Gastroesophageal sphincter (tissue), 4 donors: Measurements from ENCODE around the gene AACS. TPM values are rescaled to one million over a fixed set of nuclear protein-coding genes. Genes with fewer than 3 reads are reported as not detected.
"Not testable (repeated sequence)": the region's sequence is repeated elsewhere in the genome, so short reads cannot be mapped to it uniquely, and the experiment has no call there.

Experiments
- ATAC-seq: fragments of 150-250 bp; one replicate; pipeline ENCODE4 v1.9.1; 2016; ENCODE audit warnings: mild to moderate bottlenecking, moderate library complexity
- H3K27ac ChIP-seq, 4 donors: fragments of 200-600 bp; sonication (generic) in 3 of 4; 1 replicate in 3 of 4; 2 replicates in 1 of 4; pipeline ENCODE4 v1.5.1; 2016 to 2019
- H3K27me3 ChIP-seq: fragments of 200-600 bp; sonication (generic); one replicate; pipeline ENCODE4 v1.5.1; 2019
- H3K36me3 ChIP-seq, 2 donors: fragments of 200-600 bp; sonication (generic); one replicate each; pipeline ENCODE4 v1.5.1; 2019; ENCODE audit warnings: control low read depth in 1 of 2
- H3K4me1 ChIP-seq, 3 donors: fragments of 200-600 bp; sonication (generic); 1 replicate in 2 of 3; 2 replicates in 1 of 3; pipeline ENCODE4 v1.5.1; 2016 to 2019; ENCODE audit warnings: control low read depth in 2 of 3
- H3K4me3 ChIP-seq, 2 donors: fragments of 200-600 bp; sonication (generic); one replicate each; pipeline ENCODE4 v1.5.1; 2019; ENCODE audit warnings: mild to moderate bottlenecking in 1 of 2, moderate library complexity in 1 of 2
- H3K9me3 ChIP-seq, 3 donors: fragments of 200-600 bp; sonication (generic); one replicate each; pipeline ENCODE4 v1.5.1; 2017 to 2019; ENCODE audit warnings: control low read depth in 2 of 3
- EP300 ChIP-seq: sonication (generic); formaldehyde crosslinking; IDR thresholded peaks from one replicate; pipeline ENCODE4 v1.6.1; 2017; ENCODE audit warnings: antibody characterized with exemption, mild to moderate bottlenecking
- POLR2A ChIP-seq, 2 donors: fragments of 450-650 bp; IDR thresholded peaks; one replicate each; pipeline ENCODE4 v1.6.1; 2017; ENCODE audit warnings: antibody characterized with exemption in 2 of 2, mild to moderate bottlenecking in 2 of 2, moderate library complexity in 1 of 2
- POLR2AphosphoS5 ChIP-seq: sonication (generic); formaldehyde crosslinking; IDR thresholded peaks from one replicate; pipeline ENCODE4 v1.6.1; 2017; ENCODE audit warnings: antibody characterized with exemption
- WGBS, 2 donors: methylation state at CpG; one replicate each; pipeline ENCODE4 v1.1.5; 2018; ENCODE audit warnings: low coverage in 1 of 2; 5-methylcytosine and 5-hydroxymethylcytosine counted together
- total RNA-seq, 4 donors: library from RNA; depleted of rRNA; stranded (reverse); fragments of >200 nt; gene quantifications; one replicate each; pipeline ENCODE4 v1.1.0, GENCODE V29; 2016
- TF ChIP-seq, protein P1 (sequence below), 4 experiments: fragments of 200-600 bp in 2 of 4; fragments of 450-650 bp in 2 of 4; sonication (generic) in 1 of 4; IDR thresholded peaks; one replicate each; pipeline ENCODE4 v1.5.1; 2017 to 2019; ENCODE audit warnings: antibody characterized with exemption in 4 of 4, mild to moderate bottlenecking in 2 of 4, moderate library complexity in 2 of 4

AACS gene
- total RNA-seq, 4 donors from 2014 or later = 10.3 to 14.6 (median 11.8) TPM

DNA sequence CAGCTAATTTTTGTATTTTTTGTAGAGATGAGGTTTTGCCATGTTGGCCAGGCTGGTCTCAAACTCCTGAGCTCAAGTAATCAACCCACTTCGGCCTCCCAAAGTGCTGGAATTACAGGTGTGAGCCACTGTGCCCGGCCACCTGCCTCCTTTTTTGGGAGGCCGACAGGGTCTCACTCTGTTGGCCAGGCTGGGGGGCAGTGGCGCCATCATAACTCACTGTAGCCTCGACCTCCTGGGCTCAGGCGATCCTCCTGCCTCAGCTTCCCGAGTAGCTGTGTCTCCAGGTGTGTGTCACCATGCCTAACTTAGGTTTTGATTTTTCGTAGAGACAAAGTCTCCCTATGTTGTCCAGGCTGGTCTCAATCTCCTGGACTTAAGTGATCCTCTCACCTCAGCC lies 70.7 kb downstream of the AACS start:
- Histone ChIP-seq H3K27me3 (no peaks in the 10 kb centered on the region), H3K4me3 (no peak overlapping the region), H3K27ac (no peak overlapping the region), H3K9me3 (no peaks in the 10 kb centered on the region), H3K4me1 (no peaks in the 10 kb centered on the region), H3K36me3 (peaks cover 0 to 84% of the 10 kb centered on the region in 2 donors)
- 98 to 100% methylated on average over 2 to 6 of the region's 8 CpGs for WGBS, 2 donors
- TF ChIP-seq POLR2AphosphoS5 (no peak), POLR2A (IDR thresholded peaks at IDR 0.05) (no peak)
- ATAC-seq = no peak

DNA sequence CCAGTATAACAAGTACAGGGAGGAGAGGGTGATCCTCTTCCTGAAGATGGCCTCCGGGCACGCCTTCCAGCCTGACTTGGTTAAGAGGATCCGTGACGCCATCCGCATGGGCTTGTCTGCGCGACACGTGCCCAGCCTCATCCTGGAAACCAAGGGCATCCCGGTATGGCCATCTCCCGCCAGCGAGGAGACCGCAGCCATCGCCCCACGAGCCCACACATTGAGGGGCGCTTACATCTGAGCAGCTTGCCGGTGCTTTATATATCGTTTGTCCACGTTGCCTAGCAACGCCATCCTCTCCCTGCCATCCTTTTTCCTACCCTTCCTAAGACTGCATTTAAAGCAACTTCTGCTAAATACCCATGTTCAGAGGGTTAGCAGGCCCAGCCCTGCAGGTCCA lies 71.5 kb downstream of the AACS start:
- H3K27me3 ChIP-seq = no peaks in the 10 kb centered on the region
- no peak overlapping the region for H3K27ac ChIP-seq
- peaks cover 0 to 81% of the 10 kb centered on the region in 2 donors for H3K36me3 ChIP-seq
- H3K4me1 ChIP-seq = no peaks in the 10 kb centered on the region
- ATAC-seq = no peak
- H3K4me3 ChIP-seq = no peak overlapping the region
- 85% methylated on average over 14 of the region's 19 CpGs; no CpG with 5 or more reads in 1 of the 2 donors for WGBS, 2 donors
- H3K9me3 ChIP-seq = no peaks in the 10 kb centered on the region
- TF ChIP-seq POLR2A (IDR thresholded peaks at IDR 0.05) (no peak), EP300 (no peak), POLR2AphosphoS5 (no peak)
- TF ChIP-seq, protein P1, sequence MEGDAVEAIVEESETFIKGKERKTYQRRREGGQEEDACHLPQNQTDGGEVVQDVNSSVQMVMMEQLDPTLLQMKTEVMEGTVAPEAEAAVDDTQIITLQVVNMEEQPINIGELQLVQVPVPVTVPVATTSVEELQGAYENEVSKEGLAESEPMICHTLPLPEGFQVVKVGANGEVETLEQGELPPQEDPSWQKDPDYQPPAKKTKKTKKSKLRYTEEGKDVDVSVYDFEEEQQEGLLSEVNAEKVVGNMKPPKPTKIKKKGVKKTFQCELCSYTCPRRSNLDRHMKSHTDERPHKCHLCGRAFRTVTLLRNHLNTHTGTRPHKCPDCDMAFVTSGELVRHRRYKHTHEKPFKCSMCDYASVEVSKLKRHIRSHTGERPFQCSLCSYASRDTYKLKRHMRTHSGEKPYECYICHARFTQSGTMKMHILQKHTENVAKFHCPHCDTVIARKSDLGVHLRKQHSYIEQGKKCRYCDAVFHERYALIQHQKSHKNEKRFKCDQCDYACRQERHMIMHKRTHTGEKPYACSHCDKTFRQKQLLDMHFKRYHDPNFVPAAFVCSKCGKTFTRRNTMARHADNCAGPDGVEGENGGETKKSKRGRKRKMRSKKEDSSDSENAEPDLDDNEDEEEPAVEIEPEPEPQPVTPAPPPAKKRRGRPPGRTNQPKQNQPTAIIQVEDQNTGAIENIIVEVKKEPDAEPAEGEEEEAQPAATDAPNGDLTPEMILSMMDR (IDR thresholded peaks at IDR 0.05) = no peak

DNA sequence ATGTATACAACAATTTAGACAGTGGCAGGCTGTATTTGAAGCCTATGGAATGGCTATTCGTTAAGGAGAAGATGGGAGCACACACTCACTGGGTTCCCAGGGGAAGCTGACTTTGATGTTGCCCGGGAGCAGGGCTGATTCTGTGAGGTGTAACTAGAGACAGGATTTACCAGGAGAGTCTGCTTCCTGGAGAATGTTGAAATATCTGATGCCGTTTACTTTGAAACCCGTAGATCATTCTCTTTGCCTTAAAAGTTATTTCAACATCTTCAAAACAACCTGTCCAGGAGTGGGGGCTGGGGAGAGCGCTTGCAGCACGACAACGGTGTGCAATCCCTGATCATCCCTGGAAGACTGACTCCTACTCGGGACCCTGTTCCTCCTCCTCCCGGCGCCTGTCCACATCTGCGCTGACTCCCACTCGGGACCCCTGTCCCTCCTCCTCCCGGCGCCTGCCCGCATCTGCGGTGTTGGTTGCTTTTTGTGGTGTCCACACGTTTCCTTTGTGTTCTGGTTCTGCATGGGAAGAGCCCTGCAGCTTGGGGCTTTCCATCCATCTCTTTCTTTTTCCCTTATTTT lies 72.6 kb downstream of the AACS start:
- ATAC-seq = no peak
- no peak overlapping the region for H3K4me3 ChIP-seq
- H3K27ac ChIP-seq = no peak overlapping the region
- H3K9me3 ChIP-seq = no peaks in the 10 kb centered on the region
- H3K27me3 ChIP-seq = no peaks in the 10 kb centered on the region
- H3K36me3 ChIP-seq = peaks cover 0 to 80% of the 10 kb centered on the region in 2 donors
- no peaks in the 10 kb centered on the region for H3K4me1 ChIP-seq
- TF ChIP-seq, protein P1 (IDR thresholded peaks at IDR 0.05) = no peak
- no peak for TF ChIP-seq POLR2A (IDR thresholded peaks at IDR 0.05)
- no peak for TF ChIP-seq EP300
- no peak for TF ChIP-seq POLR2AphosphoS5
- WGBS, 2 donors = 56 to 84% methylated on average over 5 to 17 of the region's 17 CpGs

DNA sequence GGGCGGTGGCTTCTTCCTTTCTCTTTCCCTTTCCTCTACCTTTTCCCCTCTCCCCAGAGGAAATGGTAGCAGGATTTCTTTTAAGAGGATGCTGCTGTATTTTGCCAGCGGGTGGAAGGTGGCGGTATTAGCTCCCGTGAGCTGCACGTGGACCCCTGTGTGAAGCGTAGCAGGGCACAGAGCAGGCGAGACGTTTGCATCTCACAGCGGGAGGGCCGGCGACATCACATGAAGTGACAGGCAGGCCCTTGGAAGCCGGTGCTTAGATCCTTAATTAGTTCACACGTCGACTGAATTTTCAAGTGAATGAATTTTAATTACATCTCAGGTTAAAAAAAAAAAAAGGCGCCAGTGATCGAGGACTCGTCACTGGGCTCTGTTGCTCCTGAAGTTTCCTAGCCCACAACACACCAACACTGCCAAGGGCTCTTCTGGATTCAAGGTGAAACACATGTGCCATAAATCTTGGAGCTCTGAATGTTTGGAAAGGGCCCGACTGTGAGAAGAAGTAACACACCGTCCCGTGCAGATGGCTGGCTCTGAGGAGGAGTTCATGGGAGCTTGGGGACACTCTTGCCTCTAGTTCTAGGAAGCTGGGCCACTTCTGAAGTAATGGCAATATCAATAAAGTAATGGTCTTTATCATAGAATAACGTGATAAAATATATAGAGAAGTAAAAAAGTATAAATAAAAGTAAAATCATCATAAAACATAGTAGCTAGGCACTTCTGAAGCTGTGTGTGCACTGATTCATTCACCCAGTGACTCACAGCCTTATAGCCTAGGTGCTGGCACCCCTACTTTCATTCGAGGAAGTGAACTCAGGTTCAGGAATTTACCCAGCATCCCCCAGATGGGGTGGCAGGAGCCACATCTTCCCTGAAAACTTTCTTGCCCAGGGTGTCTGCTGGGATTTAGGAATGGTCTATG lies 75.3 kb downstream of the AACS start:
- Histone ChIP-seq H3K4me3 (no peak overlapping the region), H3K4me1 (no peaks in the 10 kb centered on the region), H3K36me3 (peaks cover 0 to 54% of the 10 kb centered on the region in 2 donors), H3K9me3 (no peaks in the 10 kb centered on the region), H3K27ac (no peak overlapping the region), H3K27me3 (no peaks in the 10 kb centered on the region)
- ATAC-seq = no peak
- TF ChIP-seq EP300 (no peak), POLR2AphosphoS5 (no peak), POLR2A (IDR thresholded peaks at IDR 0.05) (no peak)
- TF ChIP-seq, protein P1 (IDR thresholded peaks at IDR 0.05) = no peak
- WGBS, 2 donors = 74 to 75% methylated on average over 4 to 8 of the region's 22 CpGs

DNA sequence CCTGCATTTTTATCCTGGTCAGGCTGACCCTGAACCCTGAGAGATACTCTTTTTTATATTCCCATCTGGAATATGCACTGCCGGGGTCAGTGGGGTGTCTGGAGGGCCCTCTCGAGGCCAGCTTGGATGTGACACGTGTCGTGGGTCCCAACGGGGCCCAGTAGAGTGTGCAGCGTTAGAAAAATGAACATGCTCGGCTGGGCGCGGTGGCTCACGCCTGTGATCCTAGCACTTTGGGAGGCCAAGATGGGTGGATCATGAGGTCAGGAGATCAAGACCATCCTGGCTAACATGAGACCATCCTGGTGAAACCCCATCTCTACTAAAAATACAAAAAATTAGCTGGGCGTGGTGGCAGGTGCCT lies 76.0 kb downstream of the AACS start:
- H3K27ac ChIP-seq, H3K27me3 ChIP-seq, H3K4me3 ChIP-seq, H3K9me3 ChIP-seq, ATAC-seq, H3K4me1 ChIP-seq: not testable (repeated sequence)
- H3K36me3 ChIP-seq = peaks cover 0 to 47% of the 10 kb centered on the region in 2 donors
- 80% methylated on average over 1 of the region's 11 CpGs; no CpG with 5 or more reads in 1 of the 2 donors for WGBS, 2 donors

DNA sequence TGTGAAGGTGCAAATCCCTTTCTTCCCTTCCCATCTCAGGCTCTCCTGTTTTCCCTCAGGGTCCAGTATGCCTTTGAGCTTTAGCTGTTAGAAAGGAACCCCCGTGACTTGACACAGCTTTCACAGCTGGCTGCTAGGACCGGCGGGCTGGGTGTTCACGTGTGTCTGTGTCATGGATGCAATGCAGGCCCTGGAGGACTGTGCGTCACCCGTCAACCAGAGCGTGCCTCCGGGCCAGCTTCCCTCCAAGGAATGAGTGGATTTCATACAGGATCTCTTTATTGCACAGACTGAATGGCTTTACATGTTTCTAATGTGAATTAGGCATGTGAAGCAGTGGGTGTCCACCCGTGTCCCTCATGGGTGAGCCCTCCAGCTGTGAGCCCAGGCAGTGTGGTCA lies 77.4 kb downstream of the AACS start:
- WGBS, 2 donors = 67% methylated on average over 4 of the region's 9 CpGs; no CpG with 5 or more reads in 1 of the 2 donors
- TF ChIP-seq POLR2AphosphoS5 (no peak), POLR2A (IDR thresholded peaks at IDR 0.05) (no peak), EP300 (no peak)
- TF ChIP-seq, protein P1 (IDR thresholded peaks at IDR 0.05) = no peak
- no peaks in the 10 kb centered on the region for H3K9me3 ChIP-seq
- ATAC-seq = no peak
- H3K4me1 ChIP-seq = no peaks in the 10 kb centered on the region
- no peaks in the 10 kb centered on the region for H3K27me3 ChIP-seq
- H3K36me3 ChIP-seq = peaks cover 0 to 33% of the 10 kb centered on the region in 2 donors
- no peak overlapping the region for H3K4me3 ChIP-seq
- no peak overlapping the region for H3K27ac ChIP-seq
